HepG2 (cell line): ENCODE results near the gene WDSUB1.

Experiments used
- CTCF ChIP-seq: sonication (generic); formaldehyde crosslinking; IDR thresholded peaks from 2 replicates; pipeline ENCODE4 v1.5.0; 2020; ENCODE audit warnings: mild to moderate bottlenecking, missing genetic modification reagents, moderate library complexity
- EHMT2 ChIP-seq: fragments of 200-600 bp; sonication (generic); IDR thresholded peaks from 2 replicates; pipeline ENCODE4 v1.7.0; 2017; ENCODE audit warnings: antibody characterized with exemption, low read depth, low read length, borderline replicate concordance
- GABPB1 ChIP-seq: IDR thresholded peaks from 2 replicates; pipeline ENCODE4 v1.6.1; 2016; ENCODE audit warnings: mild to moderate bottlenecking, missing genetic modification reagents, moderate library complexity, missing compliant biosample characterization
- MAX ChIP-seq: IDR thresholded peaks from 2 replicates; pipeline ENCODE4 v1.6.1; 2012; ENCODE audit warnings: inconsistent platforms
- PAX8 ChIP-seq: sonication (generic); formaldehyde crosslinking; IDR thresholded peaks from 2 replicates; pipeline ENCODE4 v1.8.0; 2022; ENCODE audit warnings: mild to moderate bottlenecking, missing genetic modification reagents, borderline replicate concordance
- POLR2A ChIP-seq, 2 experiments: IDR thresholded peaks; 2 replicates each; pipeline ENCODE4 v1.6.1; 2011; ENCODE audit warnings: low read depth in 2 of 2, low read length in 2 of 2, mild to moderate bottlenecking in 1 of 2, moderate library complexity in 1 of 2; ENCODE audit not compliant: insufficient read depth in 1 of 2
- TBX3 ChIP-seq: fragments of 450-650 bp; IDR thresholded peaks from 2 replicates; pipeline ENCODE4 v1.6.1; 2017; ENCODE audit warnings: antibody characterized with exemption, mild to moderate bottlenecking, inconsistent platforms, borderline replicate concordance
- TFDP1 ChIP-seq: IDR thresholded peaks from 2 replicates; pipeline ENCODE4 v1.6.1; 2016; ENCODE audit warnings: missing compliant biosample characterization, missing genetic modification reagents, borderline replicate concordance
- ZMAT5 ChIP-seq: sonication (generic); formaldehyde crosslinking; IDR thresholded peaks from 2 replicates; pipeline ENCODE4 v1.5.0; 2020; ENCODE audit warnings: mild to moderate bottlenecking, low read depth, missing genetic modification reagents, borderline replicate concordance
- ZNF407 ChIP-seq: sonication (generic); formaldehyde crosslinking; IDR thresholded peaks from one replicate; pipeline ENCODE4 v1.5.1; 2020; ENCODE audit warnings: mild to moderate bottlenecking, missing genetic modification reagents; ENCODE audit errors: not compliant biosample characterization
- ZNF674 ChIP-seq: sonication (generic); formaldehyde crosslinking; IDR thresholded peaks from 2 replicates; pipeline ENCODE4 v1.5.0; 2020; ENCODE audit warnings: low read depth, mild to moderate bottlenecking, missing genetic modification reagents
- ZNF800 ChIP-seq: sonication (generic); formaldehyde crosslinking; IDR thresholded peaks from 2 replicates; pipeline ENCODE4 v1.4.0; 2020; ENCODE audit warnings: missing genetic modification reagents

- TF ChIP-seq MAX (no peak), TFDP1 (no peak), CTCF (CRISPR knock-in tag) (no peak), POLR2A (IDR thresholded peaks at IDR 0.05; ENCODE audit: insufficient read depth in 1 of 2, low read depth in 2 of 2, low read length in 2 of 2) (no peak), ZMAT5 (CRISPR knock-in tag) (no peak), TBX3 (no peak), EHMT2 (no peak), ZNF674 (no peak), GABPB1 (no peak), ZNF407 (CRISPR knock-in tag) (no peak), PAX8 (CRISPR knock-in tag) (no peak), ZNF800 (CRISPR knock-in tag) (no peak)
These were observed 73.2 kb downstream of the WDSUB1 start for GRCh38 chr2:159213296-159213695.
